Duodenal mucosa (tissue), 2 donors: ENCODE data around the gene GPR148.

Experiments
- H3K27ac ChIP-seq: one replicate; pipeline ENCODE4 v1.7.0; 2013; ENCODE audit warnings: low read depth, low read length
- H3K27me3 ChIP-seq, 2 donors: one replicate each; pipeline ENCODE4 v1.7.0; 2013; ENCODE audit warnings: low read length in 2 of 2, control low read depth in 1 of 2; ENCODE audit not compliant: insufficient read depth in 2 of 2, control insufficient read depth in 1 of 2
- H3K36me3 ChIP-seq, 2 donors: one replicate each; pipeline ENCODE4 v1.7.0; 2013; ENCODE audit warnings: low read length in 2 of 2, control low read depth in 1 of 2; ENCODE audit not compliant: insufficient read depth in 2 of 2, control insufficient read depth in 1 of 2
- H3K4me1 ChIP-seq, 2 donors: one replicate each; pipeline ENCODE4 v1.7.0; 2013; ENCODE audit warnings: low read length in 2 of 2, control low read depth in 1 of 2; ENCODE audit not compliant: insufficient read depth in 2 of 2, control insufficient read depth in 1 of 2
- H3K4me3 ChIP-seq, 2 donors: one replicate each; pipeline ENCODE4 v1.7.0; 2013; ENCODE audit warnings: low read length in 2 of 2, low read depth in 1 of 2
- H3K9ac ChIP-seq, 2 donors: one replicate each; pipeline ENCODE4 v1.7.0; 2013; ENCODE audit warnings: low read length in 2 of 2, low read depth in 1 of 2
- H3K9me3 ChIP-seq, 2 donors: one replicate each; pipeline ENCODE4 v1.7.0; 2013; ENCODE audit warnings: low read length in 2 of 2, control low read depth in 1 of 2; ENCODE audit not compliant: control insufficient read depth in 1 of 2

The GPR148 gene

DNA sequence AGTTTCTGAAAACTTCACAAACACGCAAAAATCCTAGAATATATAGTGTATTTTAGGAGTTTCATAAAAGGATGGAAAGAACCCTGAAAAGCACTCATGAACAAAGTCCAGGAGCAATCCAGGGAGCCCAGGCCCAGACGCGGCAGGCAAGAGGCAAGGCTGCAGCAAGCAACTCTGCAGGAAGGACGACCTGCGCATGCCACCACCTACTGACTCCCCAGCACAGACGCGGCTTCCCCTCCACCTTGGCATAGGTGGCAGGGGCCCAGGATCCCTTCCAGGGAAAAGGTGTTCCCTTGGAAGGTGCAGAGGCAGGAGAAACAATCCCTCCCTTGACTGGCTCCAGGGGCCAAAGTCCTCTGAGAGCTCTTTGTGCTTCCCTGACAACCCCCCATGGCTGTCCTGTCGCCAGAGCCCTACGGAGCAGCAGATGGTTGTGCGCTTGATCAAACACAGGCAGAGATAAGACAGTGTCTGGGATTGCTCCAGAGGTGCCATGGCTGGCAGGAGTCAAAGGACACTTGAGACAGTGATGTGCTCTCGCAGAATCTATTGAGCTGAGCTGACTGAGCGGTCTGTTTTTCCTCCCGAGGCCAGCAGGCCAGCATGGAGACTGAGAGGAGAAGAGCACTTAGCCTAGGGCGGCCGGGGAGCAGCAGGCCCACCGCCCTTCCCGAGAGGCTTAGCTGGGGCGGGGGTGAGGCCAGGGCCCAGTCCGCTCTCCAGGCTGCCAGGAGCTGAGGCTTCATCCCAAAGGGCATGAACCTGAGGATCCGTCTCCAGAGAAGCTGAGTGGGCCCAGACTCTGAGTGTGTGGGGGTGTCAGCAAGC, 15.6 kb downstream of the GPR148 start:
- Histone ChIP-seq H3K4me1 (no peaks in the 10 kb centered on the region), H3K9ac (no peak overlapping the region), H3K9me3 (no peaks in the 10 kb centered on the region), H3K27ac (no peak overlapping the region), H3K36me3 (no peaks in the 10 kb centered on the region), H3K4me3 (no peak overlapping the region), H3K27me3 (no peaks in the 10 kb centered on the region)

GRCh38 chr2:130749078-130749477, 20.2 kb downstream of the GPR148 start:
- Histone ChIP-seq H3K27me3 (no peaks in the 10 kb centered on the region), H3K4me3 (no peak overlapping the region), H3K27ac (no peak overlapping the region), H3K9me3 (no peaks in the 10 kb centered on the region), H3K4me1 (no peaks in the 10 kb centered on the region), H3K9ac (no peak overlapping the region), H3K36me3 (no peaks in the 10 kb centered on the region)

DNA sequence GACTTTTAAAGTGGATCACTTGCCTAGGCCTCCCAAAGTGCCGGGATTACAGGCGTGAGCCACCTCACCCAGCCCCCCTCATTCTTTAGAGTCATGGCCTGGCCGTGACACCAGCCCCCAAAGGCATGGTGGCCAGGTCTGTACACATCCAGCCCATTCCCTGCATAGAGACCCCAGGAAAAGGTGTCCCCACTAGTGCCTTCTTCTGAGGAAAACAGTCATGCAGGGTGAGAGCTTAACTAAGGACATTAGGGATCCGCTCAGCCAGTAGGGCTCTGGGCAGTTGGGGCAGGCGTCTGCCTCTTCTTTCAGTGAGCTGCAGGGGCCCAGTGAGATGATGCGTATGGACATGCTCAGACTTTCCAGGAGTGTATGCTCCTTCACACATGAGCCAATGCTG, 20.8 kb downstream of the GPR148 start:
- peaks cover 0 to 1% of the 10 kb centered on the region in 2 donors for H3K27me3 ChIP-seq
- no peak overlapping the region for H3K9ac ChIP-seq
- no peaks in the 10 kb centered on the region for H3K4me1 ChIP-seq

DNA sequence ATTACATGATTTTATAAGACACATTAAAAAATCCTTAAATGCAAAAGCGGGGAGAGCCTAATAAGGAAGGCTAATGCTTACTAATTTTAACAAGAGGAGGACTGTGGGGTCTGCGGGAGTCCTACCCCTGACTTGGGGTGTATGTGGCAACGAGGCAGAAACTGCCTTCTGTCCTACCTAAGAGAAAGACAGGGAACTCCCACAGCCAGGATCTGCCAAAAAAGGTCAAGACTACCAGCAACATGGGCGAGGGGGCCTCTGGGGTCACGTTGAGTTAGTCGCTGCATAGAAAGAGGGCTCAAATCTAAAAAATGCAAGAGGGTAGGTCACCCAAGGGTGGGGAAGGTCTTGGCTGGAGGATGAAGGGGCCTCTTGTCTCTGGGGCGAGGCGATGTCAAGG, 25.9 kb downstream of the GPR148 start:
- no peaks in the 10 kb centered on the region for H3K36me3 ChIP-seq
- no peak overlapping the region for H3K4me3 ChIP-seq
- H3K4me1 ChIP-seq, result no peaks in the 10 kb centered on the region

More for the DNA sequence above, 20.8 kb downstream of the GPR148 start:
- H3K9me3 ChIP-seq, result no peaks in the 10 kb centered on the region
- H3K36me3 ChIP-seq, result no peaks in the 10 kb centered on the region
- H3K4me3 ChIP-seq, result no peak overlapping the region
- no peak overlapping the region for H3K27ac ChIP-seq

GRCh38 chr2:130755256-130756052, 26.6 kb downstream of the GPR148 start, which contains the start of gene AMER3:
TSS of gene AMER3 (plus strand) at chr2:130755540. CDS start at chr2:130762073, 6,533 bp downstream.
- Histone ChIP-seq H3K4me3 (peak within 1 kb of the TSS in 1 of 2 donors; percentile 32), H3K27me3 (peaks cover 16 to 25% of the 10 kb centered on the region in 2 donors), H3K9me3 (no peaks in the 10 kb centered on the region), H3K27ac (no peak within 1 kb of the TSS), H3K36me3 (no peaks in the 10 kb centered on the region), H3K9ac (no peak within 1 kb of the TSS), H3K4me1 (no peaks in the 10 kb centered on the region)

More for the DNA sequence above, 25.9 kb downstream of the GPR148 start:
- H3K27ac ChIP-seq, result no peak overlapping the region
- peaks cover 16 to 25% of the 10 kb centered on the region in 2 donors for H3K27me3 ChIP-seq
- no peaks in the 10 kb centered on the region for H3K9me3 ChIP-seq
- no peak overlapping the region for H3K9ac ChIP-seq

GRCh38 chr2:130756053-130756873, 27.4 kb downstream of the GPR148 start:
- no peaks in the 10 kb centered on the region for H3K9me3 ChIP-seq
- H3K9ac ChIP-seq, result no peak overlapping the region
- no peak overlapping the region for H3K27ac ChIP-seq
- no peaks in the 10 kb centered on the region for H3K36me3 ChIP-seq
- peaks cover 16 to 25% of the 10 kb centered on the region in 2 donors for H3K27me3 ChIP-seq
- H3K4me1 ChIP-seq, result no peaks in the 10 kb centered on the region
- H3K4me3 ChIP-seq, result no peak overlapping the region

DNA sequence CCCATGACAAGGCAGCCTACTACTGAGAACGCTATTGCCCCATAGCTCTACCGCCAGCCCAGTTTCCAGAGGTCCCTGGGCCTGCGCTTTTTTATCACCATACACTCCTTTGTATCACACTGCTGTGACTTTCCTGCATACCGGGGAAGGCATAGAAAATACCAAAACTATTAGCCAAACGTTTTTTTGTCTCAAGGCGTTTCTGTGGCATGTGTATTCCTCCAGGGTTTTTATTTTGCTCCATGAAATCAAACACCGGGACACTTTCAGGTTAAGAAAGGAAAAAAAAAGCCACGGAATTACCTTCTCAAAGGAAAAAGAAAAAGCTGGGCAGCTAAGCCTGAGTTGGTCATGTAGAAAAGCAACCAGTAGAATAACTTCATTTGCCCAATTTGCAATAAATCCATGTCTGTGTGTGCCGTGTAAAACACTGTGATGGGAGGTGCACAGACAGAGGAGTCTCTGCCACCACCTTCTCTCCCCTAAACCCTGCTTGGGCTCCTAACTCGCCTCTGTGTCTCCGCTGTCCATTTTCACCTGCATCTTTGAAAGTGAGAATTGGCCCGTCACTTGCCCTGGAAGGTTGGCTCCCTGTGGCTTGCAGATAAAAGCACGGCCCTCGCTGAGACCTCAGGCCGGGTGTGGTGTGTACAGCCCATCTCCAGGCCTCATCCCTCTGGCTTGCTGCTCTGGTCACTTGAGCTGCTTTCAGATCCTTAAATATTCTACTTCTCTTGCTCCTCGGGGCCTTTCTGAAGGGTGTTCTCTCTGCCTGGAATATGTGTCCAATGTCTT, 28.2 kb downstream of the GPR148 start:
- H3K27me3 ChIP-seq, result peaks cover 16 to 25% of the 10 kb centered on the region in 2 donors
- no peak overlapping the region for H3K9ac ChIP-seq
- H3K27ac ChIP-seq, result no peak overlapping the region
- H3K9me3 ChIP-seq, result no peaks in the 10 kb centered on the region
- no peaks in the 10 kb centered on the region for H3K4me1 ChIP-seq
- no peaks in the 10 kb centered on the region for H3K36me3 ChIP-seq
- H3K4me3 ChIP-seq, result no peak overlapping the region

GRCh38 chr2:130759906-130760753, 31.3 kb downstream of the GPR148 start:
- Histone ChIP-seq H3K27ac (no peak overlapping the region), H3K4me1 (no peaks in the 10 kb centered on the region), H3K27me3 (peaks cover 12 to 18% of the 10 kb centered on the region in 2 donors), H3K9me3 (no peaks in the 10 kb centered on the region), H3K36me3 (no peaks in the 10 kb centered on the region), H3K9ac (no peak overlapping the region), H3K4me3 (no peak overlapping the region)
